ENCODE data around the gene LIN7B. TPM values are rescaled to one million over a fixed set of nuclear protein-coding genes. Genes with fewer than 3 reads are reported as not detected.

The LIN7B gene
- total and polyA plus RNA-seq, 2 of the 13 experiments (the other 11 are each of a cell fraction or from before 2014, with no cell fraction given), result 5.3 to 7.6 TPM

- peak; percentile 98 for TF ChIP-seq ZNF687 (CRISPR knock-in tag; IDR thresholded peaks at IDR 0.05)
- TF ChIP-seq ZBTB42 (CRISPR knock-in tag; IDR thresholded peaks at IDR 0.05), result no peak
- no peak for TF ChIP-seq STAT5B (CRISPR knock-in tag; IDR thresholded peaks at IDR 0.05)
- no peak for TF ChIP-seq EHMT2 (IDR thresholded peaks at IDR 0.05; ENCODE audit: borderline replicate concordance, low read depth, low read length)
- no peak for TF ChIP-seq GPBP1L1 (CRISPR knock-in tag; IDR thresholded peaks at IDR 0.05)
- TF ChIP-seq SIX1 (CRISPR knock-in tag; IDR thresholded peaks at IDR 0.05; ENCODE audit: borderline replicate concordance), result no peak
- TF ChIP-seq IKZF4 (CRISPR knock-in tag; IDR thresholded peaks at IDR 0.05; ENCODE audit: borderline replicate concordance, low read depth, not compliant biosample characterization), result no peak
- TF ChIP-seq ZNF557 (CRISPR knock-in tag; IDR thresholded peaks at IDR 0.05), result no peak; the same call in 1 of the 2 replicates
- TF ChIP-seq ZNF143 (CRISPR knock-in tag; IDR thresholded peaks at IDR 0.05), result no peak
- TF ChIP-seq ARNTL (CRISPR knock-in tag; IDR thresholded peaks at IDR 0.05), result 0 out of 2 replicates have a peak, but pooled peaks have one; percentile 37
- TF ChIP-seq GTF3A (CRISPR knock-in tag; conservative IDR thresholded peaks at IDR 0.05), result peak; percentile 69; the same call in 1 of the 2 replicates
- TF ChIP-seq RFX1 (IDR thresholded peaks at IDR 0.05), result no peak
- no peak for TF ChIP-seq TCF7L2 (IDR thresholded peaks at IDR 0.05; ENCODE audit: low read depth, low read length)
- no peak for TF ChIP-seq NFKB2 (CRISPR knock-in tag; IDR thresholded peaks at IDR 0.05; ENCODE audit: borderline replicate concordance)
- TF ChIP-seq ZNF543 (CRISPR knock-in tag; IDR thresholded peaks at IDR 0.05), result no peak; the same call in 1 of the 2 replicates
- TF ChIP-seq PHF8 (CRISPR knock-in tag; IDR thresholded peaks at IDR 0.05), result peak; percentile 62
- TF ChIP-seq ZNF280D (CRISPR knock-in tag; IDR thresholded peaks at IDR 0.05), result peak; percentile 65
- peak; percentile 74 for TF ChIP-seq MTA1 (CRISPR knock-in tag; IDR thresholded peaks at IDR 0.05; ENCODE audit: borderline replicate concordance)
- TF ChIP-seq RARG (CRISPR knock-in tag; IDR thresholded peaks at IDR 0.05; ENCODE audit: low read depth), result no peak
- no peak for TF ChIP-seq ATM (IDR thresholded peaks at IDR 0.05; ENCODE audit: borderline replicate concordance)
- no peak for TF ChIP-seq ATF3 (CRISPR knock-in tag; IDR thresholded peaks at IDR 0.05)
Measured at GRCh38 chr19:49150106-49150943, 36.2 kb downstream of the LIN7B start (continued).

Measured in HepG2 (cell line).